Stomach (tissue), 4 donors: ENCODE data around the gene TTC39C.

Source experiments
- CTCF ChIP-seq, 7 experiments: fragments of 450-650 bp in 4 of 7; fragments of 200-600 bp in 3 of 7; sonication (generic) in 3 of 7; IDR thresholded peaks; one replicate each; pipeline ENCODE4 v1.5.1; 2016 to 2019; ENCODE audit warnings: antibody characterized with exemption in 7 of 7, control low read depth in 2 of 7, mild to moderate bottlenecking in 1 of 7
- EP300 ChIP-seq: sonication (generic); formaldehyde crosslinking; IDR thresholded peaks from one replicate; pipeline ENCODE4 v1.6.1; 2017; ENCODE audit warnings: antibody characterized with exemption
- POLR2A ChIP-seq, 4 donors: fragments of 450-650 bp; IDR thresholded peaks; one replicate each; pipeline ENCODE4 v1.6.1; 2016; ENCODE audit warnings: antibody characterized with exemption in 4 of 4, control low read depth in 2 of 4, mild to moderate bottlenecking in 1 of 4, moderate library complexity in 1 of 4
- POLR2AphosphoS5 ChIP-seq, 3 donors: sonication (generic); formaldehyde crosslinking; IDR thresholded peaks; one replicate each; pipeline ENCODE4 v1.6.1; 2016; ENCODE audit warnings: antibody characterized with exemption in 3 of 3

GRCh38 chr18:23983112-23983511, 31.4 kb upstream of the TTC39C start:
- TF ChIP-seq CTCF (IDR thresholded peaks at IDR 0.05) (no peak), POLR2A (IDR thresholded peaks at IDR 0.05) (no peak), POLR2AphosphoS5 (IDR thresholded peaks at IDR 0.05) (no peak), EP300 (no peak)
